Endothelial cell of umbilical vein (primary cell): Measurements from ENCODE around the gene FAM53B. TPM values are rescaled to one million over a fixed set of nuclear protein-coding genes. Genes with fewer than 3 reads are reported as not detected.

Experiments
- BruUV-seq: library from RNA; stranded (reverse); fragments of 400-500 nt; replicated peaks from 2 replicates; lab custom pipeline; 2021; lab: Mats Ljungman, UMichigan
- CTCF ChIA-PET: fragments of 300-600, 350-600 bp; sonication (Branson Sonifier 250); formaldehyde crosslinking; loops from one replicate; lab custom pipeline; 2021; ENCODE audit warnings: antibody characterized with exemption, inconsistent platforms; lab: Charles Lee
- POLR2A ChIA-PET: fragments of 300-600, 350-600 bp; sonication (Branson Sonifier 250); formaldehyde crosslinking; loops from one replicate; lab custom pipeline; 2021; ENCODE audit warnings: antibody characterized with exemption, inconsistent platforms; lab: Charles Lee
- DNase-seq: peaks from one replicate; pipeline ENCODE4 v3.0.0-alpha.2; 2011; ENCODE audit warnings: low read depth, low spot score
- FAIRE-seq: peaks from 2 replicates; lab custom pipeline; 2011; peaks lifted over from hg19 to GRCh38; lab: Jason Lieb, UNC
- H2AFZ ChIP-seq: 2 replicates; pipeline ENCODE4 v1.6.0; 2012; ENCODE audit warnings: low read depth, low read length, control low read depth, inconsistent platforms
- H3K27ac ChIP-seq: 2 replicates; pipeline ENCODE4 v1.5.1; 2011; ENCODE audit warnings: low read depth, mild to moderate bottlenecking, control low read depth, low read length, moderate library complexity; ENCODE audit not compliant: insufficient read depth
- H3K27me3 ChIP-seq, 2 experiments: 2 replicates each; pipeline versions ENCODE4 v1.6.0 to v1.6.1; 2011; ENCODE audit warnings: low read length in 2 of 2, mixed read lengths in 1 of 2; ENCODE audit not compliant: control insufficient read depth in 2 of 2, insufficient read depth in 2 of 2
- H3K36me3 ChIP-seq, 2 experiments: 2 replicates in 1 of 2; 3 replicates in 1 of 2; pipeline ENCODE4 v1.5.1; 2011; ENCODE audit warnings: low read length in 2 of 2, mild to moderate bottlenecking in 1 of 2, moderate library complexity in 1 of 2; ENCODE audit not compliant: control insufficient read depth in 2 of 2, insufficient read depth in 2 of 2; ENCODE audit errors: extremely low read depth in 1 of 2
- H3K4me1 ChIP-seq: 3 replicates; pipeline ENCODE4 v1.5.1; 2011; ENCODE audit warnings: mild to moderate bottlenecking, low read length; ENCODE audit not compliant: control insufficient read depth, insufficient read depth; ENCODE audit errors: extremely low read depth
- H3K4me2 ChIP-seq: 2 replicates; pipeline ENCODE4 v1.6.1; 2011; ENCODE audit warnings: low read length, control low read depth, mixed read lengths; ENCODE audit not compliant: insufficient read depth
- H3K4me3 ChIP-seq, 3 experiments: fragments of 200-600 bp in 1 of 3; sonication (generic), shearing (Covaris generic) in 1 of 3; replicated peaks in 1 of 3; 2 replicates each; pipeline ENCODE4 v1.5.1; 2011 to 2016; ENCODE audit warnings: control low read depth in 3 of 3, low read length in 3 of 3, mild to moderate bottlenecking in 2 of 3, inconsistent platforms in 1 of 3, low read depth in 1 of 3, moderate library complexity in 1 of 3; ENCODE audit not compliant: insufficient read depth in 1 of 3
- H3K79me2 ChIP-seq: 2 replicates; pipeline ENCODE4 v1.6.0; 2012; ENCODE audit warnings: low read length, inconsistent platforms; ENCODE audit not compliant: control insufficient read depth, insufficient read depth
- H3K9ac ChIP-seq: replicated peaks from 2 replicates; pipeline ENCODE3; 2011; ENCODE audit warnings: low read length, control low read depth; ENCODE audit not compliant: insufficient read depth; ENCODE audit errors: extremely low read depth
- H3K9me1 ChIP-seq: replicated peaks from 3 replicates; pipeline ENCODE4 v1.6.0; 2011; ENCODE audit warnings: mild to moderate bottlenecking, low read length; ENCODE audit not compliant: control insufficient read depth, insufficient read depth; ENCODE audit errors: extremely low read depth
- H3K9me3 ChIP-seq: replicated peaks from 2 replicates; pipeline ENCODE4 v1.5.1; 2012; ENCODE audit warnings: low read length, inconsistent platforms; ENCODE audit not compliant: control insufficient read depth, insufficient read depth
- H4K20me1 ChIP-seq: replicated peaks from 2 replicates; pipeline ENCODE3; 2011; ENCODE audit warnings: mild to moderate bottlenecking, low read length; ENCODE audit not compliant: control insufficient read depth, insufficient read depth; ENCODE audit errors: extremely low read depth
- EZH2 ChIP-seq: IDR thresholded peaks from 2 replicates; pipeline ENCODE4 v1.6.1; 2012; ENCODE audit warnings: borderline replicate concordance, low read depth, mild to moderate bottlenecking, moderate library complexity, low read length, inconsistent platforms; ENCODE audit not compliant: severe bottlenecking
- FOS ChIP-seq: IDR thresholded peaks from 2 replicates; pipeline ENCODE4 v1.6.1; 2011; ENCODE audit warnings: mild to moderate bottlenecking, low read length, moderate library complexity, borderline replicate concordance; ENCODE audit not compliant: insufficient read depth
- JUN ChIP-seq: IDR thresholded peaks from 2 replicates; pipeline ENCODE4 v1.6.1; 2011; ENCODE audit warnings: borderline replicate concordance, low read depth; ENCODE audit not compliant: insufficient read length, insufficient read depth
- dilution Hi-C: fragments of 300-500 bp; cut with MboI; formaldehyde crosslinking; loops from one replicate; pipeline ENCODE4 v1.15.0; 2019; ENCODE audit warnings: low sequenced_read_pairs; ENCODE audit not compliant: extremely low pct_ligation_motif_present
- intact Hi-C: fragments of 100-400 bp; cut with micrococcal nuclease; formaldehyde crosslinking; loops from one replicate; pipeline ENCODE4 v1.10.0; 2022
- polyA plus RNA-seq, 4 experiments: library from polyadenylated mRNA; depleted of rRNA in 3 of 4; stranded (reverse) in 3 of 4; unstranded in 1 of 4; fragments of >200 nt; gene quantifications; 2 replicates each; pipeline versions ENCODE4 v1.2.1 to v1.2.3, GENCODE V29; 2011 to 2012; ENCODE audit warnings: missing spikeins in 1 of 4
- total RNA-seq: library from RNA; stranded (reverse); gene quantifications from 2 replicates; pipeline ENCODE4 v1.2.3, GENCODE V29; 2021
- TF ChIP-seq, protein P1 (sequence below): IDR thresholded peaks from 2 replicates; pipeline ENCODE4 v1.6.1; 2011; ENCODE audit not compliant: insufficient read depth, insufficient read length

Gene FAM53B
- total and polyA plus RNA-seq, 2 donors (not counting 3 experiments of a cell fraction or from before 2014, with no cell fraction given), result 8.5 to 21.1 TPM

DNA sequence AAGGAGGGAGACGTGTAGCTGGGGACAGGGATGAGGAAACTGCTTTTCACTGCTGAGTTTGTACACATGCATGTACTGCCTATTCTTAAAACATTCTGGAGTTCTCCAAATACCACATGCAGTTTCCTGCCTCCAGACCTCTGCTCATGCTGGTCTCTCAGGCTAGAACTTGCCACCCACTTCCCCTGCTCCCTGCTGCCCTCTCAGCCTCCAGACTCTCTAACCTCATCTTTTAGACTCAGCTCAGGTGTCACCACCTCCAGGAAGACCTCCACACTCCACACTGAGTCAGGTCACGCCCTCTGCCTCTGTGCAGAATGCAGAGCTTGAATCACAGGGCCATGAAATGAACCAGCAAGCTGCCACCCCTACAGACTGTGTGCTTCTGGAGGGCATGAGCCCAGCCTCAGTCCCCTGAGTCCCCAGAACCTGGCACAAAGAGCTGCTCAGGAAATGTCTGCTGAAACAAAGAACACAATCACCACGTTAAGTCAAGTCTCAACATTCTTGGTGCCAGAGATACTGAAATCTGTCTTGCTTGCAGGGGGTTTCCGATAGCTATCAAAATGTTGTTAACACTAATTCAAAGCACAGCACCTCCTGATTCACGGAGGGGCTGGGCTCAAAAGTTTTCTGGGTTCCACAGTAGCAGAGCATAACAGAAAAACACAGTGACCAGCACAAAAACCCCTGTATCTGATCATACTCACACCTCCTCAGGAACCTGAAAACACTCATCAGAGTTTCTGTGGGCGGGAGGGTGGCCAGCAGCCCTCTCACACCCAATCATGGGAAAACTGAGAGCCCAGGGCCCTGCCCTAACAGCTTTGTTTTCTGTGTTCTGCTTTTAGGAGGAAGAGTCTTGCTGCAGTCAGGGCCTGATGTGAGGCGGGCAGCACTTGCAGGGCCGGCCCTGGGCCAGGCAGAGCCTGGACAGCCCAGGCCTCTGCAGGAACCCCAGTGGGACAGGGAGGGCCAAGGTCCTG is 21.1 kb downstream of the FAM53B start:
- Histone ChIP-seq H3K4me3 (no peak overlapping the region), H2AFZ (no peak overlapping the region), H3K27me3 (no peaks in the 10 kb centered on the region), H3K4me1 (peaks cover 26% of the 10 kb centered on the region), H3K4me2 (no peak overlapping the region), H3K79me2 (no peaks in the 10 kb centered on the region), H3K36me3 (no peaks in the 10 kb centered on the region), H3K27ac (no peak overlapping the region), H3K9me3 (no peaks in the 10 kb centered on the region), H3K9ac (no peak overlapping the region), H3K9me1 (no peaks in the 10 kb centered on the region), H4K20me1 (no peaks in the 10 kb centered on the region)
- CTCF ChIA-PET, result interaction anchor here (0.6 to 3.9 kb wide), 3 partner anchors 18 to 193 kb away, joined by 3 to 23 read pairs (median 7); no protein-coding TSS in a partner anchor
- dilution Hi-C loops (no loop called here), intact Hi-C loops (no loop called here)
- TF ChIP-seq EZH2 (no peak), FOS (no peak), JUN (no peak)
- TF ChIP-seq, protein P1, sequence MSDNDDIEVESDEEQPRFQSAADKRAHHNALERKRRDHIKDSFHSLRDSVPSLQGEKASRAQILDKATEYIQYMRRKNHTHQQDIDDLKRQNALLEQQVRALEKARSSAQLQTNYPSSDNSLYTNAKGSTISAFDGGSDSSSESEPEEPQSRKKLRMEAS, result no peak
- peak; percentile 65 for FAIRE-seq
- peak; percentile 49 for DNase-seq
- BruUV-seq, result no TSS peak
- POLR2A ChIA-PET, result no interaction called here
